Measurements from ENCODE around the gene HOXA9.

- no peak for TF ChIP-seq CTCF (IDR thresholded peaks at IDR 0.05)
- TF ChIP-seq POLR2AphosphoS5 (IDR thresholded peaks at IDR 0.05) = no peak
- no peak for TF ChIP-seq POLR2A (IDR thresholded peaks at IDR 0.05)
These were observed 9.4 kb downstream of the HOXA9 start for GRCh38 chr7:27155816-27156507.
